ENCODE results near the gene OSBPL2. TPM values are rescaled to one million over a fixed set of nuclear protein-coding genes. Genes with fewer than 3 reads are reported as not detected.

Gene OSBPL2
- total RNA-seq, 1 donor from 2014 or later, result 51.3 TPM

DNA sequence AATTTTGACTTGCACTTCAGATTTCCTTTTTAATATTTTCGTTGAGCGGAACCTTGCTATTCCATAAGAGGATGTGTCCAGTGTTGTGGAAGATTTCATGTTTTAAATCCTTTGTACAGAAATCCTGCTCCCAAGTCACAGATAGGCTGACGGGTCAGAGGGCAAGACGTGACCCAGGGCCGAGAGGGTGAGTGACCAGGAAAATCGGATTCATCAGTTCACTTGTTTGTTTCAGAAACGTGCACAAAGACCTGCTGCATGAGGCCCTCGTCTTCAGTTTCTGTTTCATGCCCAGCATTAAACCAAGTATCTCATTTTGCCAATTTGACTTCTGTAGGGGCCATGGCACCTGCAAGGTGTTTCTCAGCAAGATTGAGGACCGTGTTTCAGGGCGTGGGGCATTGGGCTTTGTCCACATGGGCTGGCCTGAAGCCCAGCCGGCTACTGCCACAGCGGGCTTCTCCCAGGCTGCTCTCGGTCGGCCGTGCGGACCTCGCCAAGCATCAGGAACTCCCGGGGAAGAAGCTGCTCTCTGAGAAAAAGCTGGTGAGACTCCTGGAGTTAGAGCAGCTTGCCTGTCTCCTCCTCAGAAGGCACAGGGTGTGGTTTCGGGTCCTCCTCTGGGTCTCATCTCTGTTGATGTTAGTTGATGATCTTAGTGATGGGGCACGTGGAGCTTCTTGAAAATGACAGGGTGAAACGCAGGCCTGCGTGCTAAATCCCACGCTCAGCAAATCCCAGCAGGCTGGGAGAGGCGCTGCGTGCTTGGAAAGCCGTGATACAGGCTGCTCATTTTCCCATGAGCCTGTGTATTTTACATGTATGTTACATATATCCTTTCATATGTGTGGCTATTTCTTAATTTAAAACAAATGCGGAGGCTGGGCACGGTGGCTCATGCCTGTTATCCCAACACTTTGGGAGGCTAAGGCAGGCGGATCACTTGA, 45.0 kb upstream of the OSBPL2 start:
- H3K36me3 ChIP-seq, result peaks cover 0 to 29% of the 10 kb centered on the region in 2 donors
- H3K4me1 ChIP-seq, result no peaks in the 10 kb centered on the region
- no peak for TF ChIP-seq POLR2A (IDR thresholded peaks at IDR 0.05)
- no peak for TF ChIP-seq POLR2AphosphoS5 (IDR thresholded peaks at IDR 0.05; ENCODE audit: insufficient read depth in 1 of 2, low read depth in 1 of 2)
- TF ChIP-seq, protein P1, sequence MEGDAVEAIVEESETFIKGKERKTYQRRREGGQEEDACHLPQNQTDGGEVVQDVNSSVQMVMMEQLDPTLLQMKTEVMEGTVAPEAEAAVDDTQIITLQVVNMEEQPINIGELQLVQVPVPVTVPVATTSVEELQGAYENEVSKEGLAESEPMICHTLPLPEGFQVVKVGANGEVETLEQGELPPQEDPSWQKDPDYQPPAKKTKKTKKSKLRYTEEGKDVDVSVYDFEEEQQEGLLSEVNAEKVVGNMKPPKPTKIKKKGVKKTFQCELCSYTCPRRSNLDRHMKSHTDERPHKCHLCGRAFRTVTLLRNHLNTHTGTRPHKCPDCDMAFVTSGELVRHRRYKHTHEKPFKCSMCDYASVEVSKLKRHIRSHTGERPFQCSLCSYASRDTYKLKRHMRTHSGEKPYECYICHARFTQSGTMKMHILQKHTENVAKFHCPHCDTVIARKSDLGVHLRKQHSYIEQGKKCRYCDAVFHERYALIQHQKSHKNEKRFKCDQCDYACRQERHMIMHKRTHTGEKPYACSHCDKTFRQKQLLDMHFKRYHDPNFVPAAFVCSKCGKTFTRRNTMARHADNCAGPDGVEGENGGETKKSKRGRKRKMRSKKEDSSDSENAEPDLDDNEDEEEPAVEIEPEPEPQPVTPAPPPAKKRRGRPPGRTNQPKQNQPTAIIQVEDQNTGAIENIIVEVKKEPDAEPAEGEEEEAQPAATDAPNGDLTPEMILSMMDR (IDR thresholded peaks at IDR 0.05), result no peak
- intact Hi-C loops (cut with DNase I), result no loop called here
- no peak overlapping the region for H3K27ac ChIP-seq
- no peak for DNase-seq (ENCODE audit: extremely low spot score in 2 of 2)
- H3K27me3 ChIP-seq, result no peaks in the 10 kb centered on the region
- no peaks in the 10 kb centered on the region for H3K9me3 ChIP-seq
- no peak overlapping the region for H3K4me3 ChIP-seq

DNA sequence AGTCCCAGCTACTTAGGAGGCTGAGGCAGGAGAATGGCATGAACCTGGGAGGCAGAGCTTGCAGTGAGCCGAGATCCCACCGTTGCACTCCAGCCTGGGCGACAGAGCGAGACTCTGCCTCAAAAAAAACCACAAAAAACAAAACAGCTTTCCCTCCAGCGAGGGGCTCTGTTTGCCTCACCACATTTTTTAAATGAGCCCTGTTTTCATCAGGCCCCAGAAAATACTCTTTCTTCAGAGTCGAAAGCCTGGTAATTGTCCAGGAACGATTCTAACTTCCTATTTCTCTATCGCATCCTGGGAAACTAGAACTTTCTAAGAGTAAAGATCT, 43.3 kb upstream of the OSBPL2 start:
- H3K4me1 ChIP-seq, result no peaks in the 10 kb centered on the region
- no peaks in the 10 kb centered on the region for H3K27me3 ChIP-seq
- H3K4me3 ChIP-seq, result no peak overlapping the region
- TF ChIP-seq POLR2AphosphoS5 (IDR thresholded peaks at IDR 0.05; ENCODE audit: insufficient read depth in 1 of 2, low read depth in 1 of 2), result no peak
- TF ChIP-seq POLR2A (IDR thresholded peaks at IDR 0.05), result no peak
- TF ChIP-seq, protein P1 (IDR thresholded peaks at IDR 0.05), result no peak
- no peaks in the 10 kb centered on the region for H3K9me3 ChIP-seq
- peaks cover 0 to 30% of the 10 kb centered on the region in 2 donors for H3K36me3 ChIP-seq
- intact Hi-C loops (cut with DNase I), result no loop called here
- no peak overlapping the region for H3K27ac ChIP-seq
- DNase-seq (ENCODE audit: extremely low spot score in 2 of 2), result no peak

DNA sequence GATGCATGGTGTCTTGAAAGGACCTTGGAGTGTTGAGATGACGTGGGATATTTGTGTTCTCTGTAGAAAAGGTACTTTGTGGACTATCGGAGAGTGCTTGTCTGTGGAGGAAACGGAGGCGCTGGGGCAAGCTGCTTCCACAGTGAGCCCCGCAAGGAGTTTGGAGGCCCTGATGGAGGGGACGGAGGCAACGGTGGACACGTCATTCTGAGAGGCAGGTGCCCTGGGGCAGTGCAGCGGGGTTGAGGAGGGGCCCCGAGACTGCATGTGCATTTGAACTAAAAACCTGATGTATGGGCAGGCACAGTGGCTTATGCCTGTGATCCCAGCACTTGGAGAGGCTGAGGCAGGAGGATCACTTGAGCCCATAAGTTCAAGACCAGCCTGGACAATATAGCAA, 42.6 kb upstream of the OSBPL2 start:
- H3K27ac ChIP-seq, result no peak overlapping the region
- no peaks in the 10 kb centered on the region for H3K9me3 ChIP-seq
- H3K4me3 ChIP-seq, result no peak overlapping the region
- intact Hi-C loops (cut with DNase I), result no loop called here
- no peaks in the 10 kb centered on the region for H3K27me3 ChIP-seq
- H3K36me3 ChIP-seq, result peaks cover 0 to 35% of the 10 kb centered on the region in 2 donors
- TF ChIP-seq POLR2AphosphoS5 (IDR thresholded peaks at IDR 0.05; ENCODE audit: insufficient read depth in 1 of 2, low read depth in 1 of 2), result no peak
- TF ChIP-seq POLR2A (IDR thresholded peaks at IDR 0.05), result no peak
- TF ChIP-seq, protein P1 (IDR thresholded peaks at IDR 0.05), result no peak
- H3K4me1 ChIP-seq, result no peaks in the 10 kb centered on the region
- DNase-seq (ENCODE audit: extremely low spot score in 2 of 2), result no peak

DNA sequence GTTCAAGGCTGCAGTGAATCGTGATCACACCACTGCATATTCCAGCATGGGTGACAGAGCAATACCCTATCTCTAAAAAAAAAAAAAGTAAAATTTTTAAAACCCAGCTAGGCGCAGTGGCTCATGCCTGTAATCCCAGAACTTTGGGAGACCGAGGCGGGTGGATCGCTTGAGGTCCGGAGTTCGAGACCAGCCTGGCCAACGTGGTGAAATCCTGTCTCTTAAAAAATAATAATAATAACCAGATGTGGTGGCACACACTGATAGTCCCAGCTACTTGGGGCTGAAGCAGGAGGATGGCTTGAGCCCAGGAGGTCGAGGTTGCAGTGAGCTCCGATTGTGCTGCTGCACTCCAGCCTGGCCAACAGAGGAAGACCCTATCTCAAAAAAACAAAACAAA, 42.0 kb upstream of the OSBPL2 start:
- Histone ChIP-seq H3K36me3 (peaks cover 0 to 40% of the 10 kb centered on the region in 2 donors), H3K27me3 (no peaks in the 10 kb centered on the region), H3K27ac (no peak overlapping the region), H3K9me3 (no peaks in the 10 kb centered on the region), H3K4me1 (no peaks in the 10 kb centered on the region), H3K4me3 (no peak overlapping the region)
- DNase-seq (ENCODE audit: extremely low spot score in 2 of 2), result no peak
- TF ChIP-seq, protein P1 (IDR thresholded peaks at IDR 0.05), result no peak
- no peak for TF ChIP-seq POLR2A (IDR thresholded peaks at IDR 0.05)
- TF ChIP-seq POLR2AphosphoS5 (IDR thresholded peaks at IDR 0.05; ENCODE audit: insufficient read depth in 1 of 2, low read depth in 1 of 2), result no peak
- intact Hi-C loops (cut with DNase I), result no loop called here

DNA sequence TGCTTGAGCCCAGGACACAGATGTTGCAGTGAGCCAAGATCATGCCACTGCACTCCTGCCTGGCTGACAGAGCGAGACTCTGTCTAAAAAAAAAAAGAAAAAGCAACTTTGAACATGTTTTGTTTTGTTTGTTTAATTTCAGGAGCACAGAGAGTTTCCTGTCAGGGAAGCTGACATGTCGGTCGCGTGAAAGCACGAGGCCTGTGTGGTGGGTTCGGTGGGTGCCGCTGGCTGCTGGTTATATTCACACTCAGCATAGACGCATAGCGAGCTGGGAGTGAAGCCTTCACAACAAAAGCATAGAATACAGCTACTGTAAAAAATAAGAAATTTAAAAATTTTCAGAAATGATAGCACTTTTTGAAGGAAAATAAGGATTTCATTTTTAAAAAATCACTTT, 41.0 kb upstream of the OSBPL2 start:
- no peak overlapping the region for H3K4me3 ChIP-seq
- TF ChIP-seq POLR2A (IDR thresholded peaks at IDR 0.05) (no peak), POLR2AphosphoS5 (IDR thresholded peaks at IDR 0.05; ENCODE audit: insufficient read depth in 1 of 2, low read depth in 1 of 2) (no peak)
- TF ChIP-seq, protein P1 (IDR thresholded peaks at IDR 0.05), result no peak
- peaks cover 0 to 50% of the 10 kb centered on the region in 2 donors for H3K36me3 ChIP-seq
- H3K27me3 ChIP-seq, result no peaks in the 10 kb centered on the region
- no peak overlapping the region for H3K27ac ChIP-seq
- no peaks in the 10 kb centered on the region for H3K9me3 ChIP-seq
- no peaks in the 10 kb centered on the region for H3K4me1 ChIP-seq
- DNase-seq (ENCODE audit: extremely low spot score in 2 of 2), result no peak
- intact Hi-C loops (cut with DNase I), result no loop called here

All from vagina (tissue), 2 donors.